ENCODE results near the gene RCSD1. TPM values are rescaled to one million over a fixed set of nuclear protein-coding genes. Genes with fewer than 3 reads are reported as not detected.

RCSD1 gene
- total and polyA plus RNA-seq, 10 of the 15 experiments (the other 5 are each of a cell fraction or from before 2014, with no cell fraction given): 11.4 to 78.3 (median 71.6) TPM

DNA sequence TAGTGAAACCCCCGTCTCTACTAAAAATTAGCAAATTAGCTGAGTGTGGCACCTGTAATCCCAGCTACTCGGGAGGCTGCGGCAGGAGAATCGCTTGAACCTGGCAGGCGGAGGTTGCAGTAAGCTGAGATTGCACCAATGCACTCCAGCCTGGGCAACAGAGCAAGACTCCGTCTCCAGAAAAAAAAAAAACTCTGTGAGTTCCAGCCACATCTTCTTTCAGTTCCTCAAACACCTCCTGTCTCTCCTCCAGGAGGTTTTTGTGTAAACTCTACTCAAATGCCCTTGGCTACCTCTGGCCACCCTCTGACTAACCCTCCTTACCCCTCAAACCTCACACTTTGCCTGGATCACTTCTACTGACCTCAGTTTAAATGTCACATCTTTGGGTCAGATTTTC, 38.1 kb downstream of the RCSD1 start (continued):
- TF ChIP-seq SREBF2 (IDR thresholded peaks at IDR 0.05; ENCODE audit: low read length) (no peak), CBX5 (IDR thresholded peaks at IDR 0.05; ENCODE audit: low read depth) (no peak), SRF (IDR thresholded peaks at IDR 0.05; ENCODE audit: low read depth in 2 of 2, low read length in 2 of 2) (no peak), MEF2B (IDR thresholded peaks at IDR 0.05; ENCODE audit: partially characterized antibody, poor library complexity, severe bottlenecking) (no peak), RELA (IDR thresholded peaks at IDR 0.05; ENCODE audit: borderline replicate concordance, partially characterized antibody) (no peak), CREM (IDR thresholded peaks at IDR 0.05; ENCODE audit: low read depth) (no peak), NFYB (IDR thresholded peaks at IDR 0.05; ENCODE audit: insufficient read depth, low read depth, low read length) (no peak), TCF3 (IDR thresholded peaks at IDR 0.05; ENCODE audit: borderline replicate concordance, insufficient read depth, low read depth, low read length) (no peak), JUND (IDR thresholded peaks at IDR 0.05; ENCODE audit: low read depth, low read length) (no peak), IKZF1 (conservative IDR thresholded peaks at IDR 0.05) (peak; percentile 75), RBBP5 (conservative IDR thresholded peaks at IDR 0.05) (no peak), MYB (IDR thresholded peaks at IDR 0.05; ENCODE audit: borderline replicate concordance, low read depth, low read length) (no peak), YY1 (IDR thresholded peaks at IDR 0.05; ENCODE audit: low read depth, low read length) (no peak), FOS (IDR thresholded peaks at IDR 0.05; ENCODE audit: borderline replicate concordance, extremely low read depth, insufficient read length) (no peak), NBN (IDR thresholded peaks at IDR 0.05) (peak; percentile 65), NR2C1 (IDR thresholded peaks at IDR 0.05) (no peak)
- TF ChIP-seq, protein P1, sequence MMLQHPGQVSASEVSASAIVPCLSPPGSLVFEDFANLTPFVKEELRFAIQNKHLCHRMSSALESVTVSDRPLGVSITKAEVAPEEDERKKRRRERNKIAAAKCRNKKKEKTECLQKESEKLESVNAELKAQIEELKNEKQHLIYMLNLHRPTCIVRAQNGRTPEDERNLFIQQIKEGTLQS (IDR thresholded peaks at IDR 0.05; ENCODE audit: borderline replicate concordance, extremely low read depth, low read depth, low read length): no peak
- TF ChIP-seq, protein P2, sequence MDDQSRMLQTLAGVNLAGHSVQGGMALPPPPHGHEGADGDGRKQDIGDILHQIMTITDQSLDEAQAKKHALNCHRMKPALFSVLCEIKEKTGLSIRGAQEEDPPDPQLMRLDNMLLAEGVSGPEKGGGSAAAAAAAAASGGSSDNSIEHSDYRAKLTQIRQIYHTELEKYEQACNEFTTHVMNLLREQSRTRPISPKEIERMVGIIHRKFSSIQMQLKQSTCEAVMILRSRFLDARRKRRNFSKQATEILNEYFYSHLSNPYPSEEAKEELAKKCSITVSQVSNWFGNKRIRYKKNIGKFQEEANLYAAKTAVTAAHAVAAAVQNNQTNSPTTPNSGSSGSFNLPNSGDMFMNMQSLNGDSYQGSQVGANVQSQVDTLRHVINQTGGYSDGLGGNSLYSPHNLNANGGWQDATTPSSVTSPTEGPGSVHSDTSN (IDR thresholded peaks at IDR 0.05; ENCODE audit: insufficient replicate concordance, low read depth, low read length): no peak
- TF ChIP-seq, protein P3, sequence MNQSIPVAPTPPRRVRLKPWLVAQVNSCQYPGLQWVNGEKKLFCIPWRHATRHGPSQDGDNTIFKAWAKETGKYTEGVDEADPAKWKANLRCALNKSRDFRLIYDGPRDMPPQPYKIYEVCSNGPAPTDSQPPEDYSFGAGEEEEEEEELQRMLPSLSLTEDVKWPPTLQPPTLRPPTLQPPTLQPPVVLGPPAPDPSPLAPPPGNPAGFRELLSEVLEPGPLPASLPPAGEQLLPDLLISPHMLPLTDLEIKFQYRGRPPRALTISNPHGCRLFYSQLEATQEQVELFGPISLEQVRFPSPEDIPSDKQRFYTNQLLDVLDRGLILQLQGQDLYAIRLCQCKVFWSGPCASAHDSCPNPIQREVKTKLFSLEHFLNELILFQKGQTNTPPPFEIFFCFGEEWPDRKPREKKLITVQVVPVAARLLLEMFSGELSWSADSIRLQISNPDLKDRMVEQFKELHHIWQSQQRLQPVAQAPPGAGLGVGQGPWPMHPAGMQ (IDR thresholded peaks at IDR 0.05; ENCODE audit: borderline replicate concordance): no peak
- TF ChIP-seq, protein P4, sequence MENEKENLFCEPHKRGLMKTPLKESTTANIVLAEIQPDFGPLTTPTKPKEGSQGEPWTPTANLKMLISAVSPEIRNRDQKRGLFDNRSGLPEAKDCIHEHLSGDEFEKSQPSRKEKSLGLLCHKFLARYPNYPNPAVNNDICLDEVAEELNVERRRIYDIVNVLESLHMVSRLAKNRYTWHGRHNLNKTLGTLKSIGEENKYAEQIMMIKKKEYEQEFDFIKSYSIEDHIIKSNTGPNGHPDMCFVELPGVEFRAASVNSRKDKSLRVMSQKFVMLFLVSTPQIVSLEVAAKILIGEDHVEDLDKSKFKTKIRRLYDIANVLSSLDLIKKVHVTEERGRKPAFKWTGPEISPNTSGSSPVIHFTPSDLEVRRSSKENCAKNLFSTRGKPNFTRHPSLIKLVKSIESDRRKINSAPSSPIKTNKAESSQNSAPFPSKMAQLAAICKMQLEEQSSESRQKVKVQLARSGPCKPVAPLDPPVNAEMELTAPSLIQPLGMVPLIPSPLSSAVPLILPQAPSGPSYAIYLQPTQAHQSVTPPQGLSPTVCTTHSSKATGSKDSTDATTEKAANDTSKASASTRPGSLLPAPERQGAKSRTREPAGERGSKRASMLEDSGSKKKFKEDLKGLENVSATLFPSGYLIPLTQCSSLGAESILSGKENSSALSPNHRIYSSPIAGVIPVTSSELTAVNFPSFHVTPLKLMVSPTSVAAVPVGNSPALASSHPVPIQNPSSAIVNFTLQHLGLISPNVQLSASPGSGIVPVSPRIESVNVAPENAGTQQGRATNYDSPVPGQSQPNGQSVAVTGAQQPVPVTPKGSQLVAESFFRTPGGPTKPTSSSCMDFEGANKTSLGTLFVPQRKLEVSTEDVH (IDR thresholded peaks at IDR 0.05; ENCODE audit: low read depth, partially characterized antibody): no peak
- TF ChIP-seq, protein P5, sequence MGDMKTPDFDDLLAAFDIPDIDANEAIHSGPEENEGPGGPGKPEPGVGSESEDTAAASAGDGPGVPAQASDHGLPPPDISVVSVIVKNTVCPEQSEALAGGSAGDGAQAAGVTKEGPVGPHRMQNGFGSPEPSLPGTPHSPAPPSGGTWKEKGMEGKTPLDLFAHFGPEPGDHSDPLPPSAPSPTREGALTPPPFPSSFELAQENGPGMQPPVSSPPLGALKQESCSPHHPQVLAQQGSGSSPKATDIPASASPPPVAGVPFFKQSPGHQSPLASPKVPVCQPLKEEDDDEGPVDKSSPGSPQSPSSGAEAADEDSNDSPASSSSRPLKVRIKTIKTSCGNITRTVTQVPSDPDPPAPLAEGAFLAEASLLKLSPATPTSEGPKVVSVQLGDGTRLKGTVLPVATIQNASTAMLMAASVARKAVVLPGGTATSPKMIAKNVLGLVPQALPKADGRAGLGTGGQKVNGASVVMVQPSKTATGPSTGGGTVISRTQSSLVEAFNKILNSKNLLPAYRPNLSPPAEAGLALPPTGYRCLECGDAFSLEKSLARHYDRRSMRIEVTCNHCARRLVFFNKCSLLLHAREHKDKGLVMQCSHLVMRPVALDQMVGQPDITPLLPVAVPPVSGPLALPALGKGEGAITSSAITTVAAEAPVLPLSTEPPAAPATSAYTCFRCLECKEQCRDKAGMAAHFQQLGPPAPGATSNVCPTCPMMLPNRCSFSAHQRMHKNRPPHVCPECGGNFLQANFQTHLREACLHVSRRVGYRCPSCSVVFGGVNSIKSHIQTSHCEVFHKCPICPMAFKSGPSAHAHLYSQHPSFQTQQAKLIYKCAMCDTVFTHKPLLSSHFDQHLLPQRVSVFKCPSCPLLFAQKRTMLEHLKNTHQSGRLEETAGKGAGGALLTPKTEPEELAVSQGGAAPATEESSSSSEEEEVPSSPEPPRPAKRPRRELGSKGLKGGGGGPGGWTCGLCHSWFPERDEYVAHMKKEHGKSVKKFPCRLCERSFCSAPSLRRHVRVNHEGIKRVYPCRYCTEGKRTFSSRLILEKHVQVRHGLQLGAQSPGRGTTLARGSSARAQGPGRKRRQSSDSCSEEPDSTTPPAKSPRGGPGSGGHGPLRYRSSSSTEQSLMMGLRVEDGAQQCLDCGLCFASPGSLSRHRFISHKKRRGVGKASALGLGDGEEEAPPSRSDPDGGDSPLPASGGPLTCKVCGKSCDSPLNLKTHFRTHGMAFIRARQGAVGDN (IDR thresholded peaks at IDR 0.05): no peak
- TF ChIP-seq, protein P6, sequence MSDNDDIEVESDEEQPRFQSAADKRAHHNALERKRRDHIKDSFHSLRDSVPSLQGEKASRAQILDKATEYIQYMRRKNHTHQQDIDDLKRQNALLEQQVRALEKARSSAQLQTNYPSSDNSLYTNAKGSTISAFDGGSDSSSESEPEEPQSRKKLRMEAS (IDR thresholded peaks at IDR 0.05; ENCODE audit: low read depth, low read length): no peak

Measured in GM12878 (cell line).